Trophoblast cell (in vitro differentiated cells and primary cell): ENCODE measurements around the gene NOCT.
"Not testable (repeated sequence)": the region's sequence is repeated elsewhere in the genome, so short reads cannot be mapped to it uniquely, and the experiment has no call there.

Experiments
- DNase-seq, 2 donors: peaks; one replicate each; pipeline ENCODE4 v3.0.0-alpha.2; 2016
- H2AFZ ChIP-seq: 2 replicates; pipeline ENCODE4 v1.6.1; 2013; ENCODE audit warnings: low read length, moderate library complexity, mild to moderate bottlenecking; ENCODE audit not compliant: insufficient read depth, poor library complexity
- H2AK5ac ChIP-seq: 2 replicates; pipeline ENCODE4 v1.6.1; 2013; ENCODE audit warnings: mild to moderate bottlenecking, low read length
- H2BK120ac ChIP-seq: 2 replicates; pipeline ENCODE4 v1.6.1; 2013; ENCODE audit warnings: low read length, mild to moderate bottlenecking, moderate library complexity; ENCODE audit not compliant: insufficient read depth, poor library complexity
- H2BK12ac ChIP-seq: 2 replicates; pipeline ENCODE4 v1.6.1; 2013; ENCODE audit warnings: mild to moderate bottlenecking, low read length, moderate library complexity
- H2BK5ac ChIP-seq: 2 replicates; pipeline ENCODE4 v1.6.1; 2013; ENCODE audit warnings: low read length, low read depth, moderate library complexity, mild to moderate bottlenecking; ENCODE audit not compliant: poor library complexity
- H3K14ac ChIP-seq: 2 replicates; pipeline ENCODE4 v1.6.1; 2013; ENCODE audit warnings: mild to moderate bottlenecking, low read length
- H3K18ac ChIP-seq: 2 replicates; pipeline ENCODE4 v1.6.1; 2013; ENCODE audit warnings: mild to moderate bottlenecking, low read length
- H3K23ac ChIP-seq: 2 replicates; pipeline ENCODE4 v1.6.1; 2013; ENCODE audit warnings: low read length
- H3K27ac ChIP-seq: 2 replicates; pipeline ENCODE4 v1.5.1; 2013; ENCODE audit warnings: low read depth, mild to moderate bottlenecking, inconsistent platforms, low read length, moderate library complexity
- H3K27me3 ChIP-seq: 2 replicates; pipeline ENCODE4 v1.6.1; 2013; ENCODE audit warnings: inconsistent platforms, mild to moderate bottlenecking, low read length, moderate library complexity; ENCODE audit not compliant: insufficient read depth
- H3K36me3 ChIP-seq, 2 experiments: 1 replicate in 1 of 2; 2 replicates in 1 of 2; pipeline ENCODE4 v1.6.1; 2013; ENCODE audit warnings: low read length in 2 of 2, mild to moderate bottlenecking in 2 of 2, moderate library complexity in 1 of 2; ENCODE audit not compliant: insufficient read depth in 2 of 2, control insufficient read depth in 1 of 2
- H3K4ac ChIP-seq: 2 replicates; pipeline ENCODE4 v1.6.1; 2013; ENCODE audit warnings: low read depth, mild to moderate bottlenecking, low read length, moderate library complexity
- H3K4me1 ChIP-seq, 2 experiments: 1 replicate in 1 of 2; 2 replicates in 1 of 2; pipeline ENCODE4 v1.6.1; 2013; ENCODE audit warnings: low read length in 2 of 2, mild to moderate bottlenecking in 2 of 2, moderate library complexity in 1 of 2; ENCODE audit not compliant: insufficient read depth in 2 of 2, control insufficient read depth in 1 of 2
- H3K4me2 ChIP-seq: 2 replicates; pipeline ENCODE4 v1.6.1; 2013; ENCODE audit warnings: inconsistent platforms, mild to moderate bottlenecking, low read length, moderate library complexity
- H3K4me3 ChIP-seq: 2 replicates; pipeline ENCODE4 v1.5.1; 2013; ENCODE audit warnings: mild to moderate bottlenecking, low read depth, low read length, inconsistent platforms
- H3K79me1 ChIP-seq: one replicate; pipeline ENCODE4 v1.6.1; 2013; ENCODE audit warnings: low read length
- H3K79me2 ChIP-seq: 2 replicates; pipeline ENCODE4 v1.6.1; 2013; ENCODE audit warnings: low read length, mild to moderate bottlenecking; ENCODE audit not compliant: control insufficient read depth, insufficient read depth, poor library complexity
- H3K9ac ChIP-seq: 2 replicates; pipeline ENCODE4 v1.6.1; 2013; ENCODE audit warnings: mild to moderate bottlenecking, low read length
- H3K9me3 ChIP-seq: 2 replicates; pipeline ENCODE4 v1.6.1; 2013; ENCODE audit warnings: low read depth, mild to moderate bottlenecking, control low read depth, inconsistent platforms, low read length; ENCODE audit not compliant: insufficient read depth
- H4K12ac ChIP-seq: 2 replicates; pipeline ENCODE4 v1.6.1; 2013; ENCODE audit warnings: low read depth, mild to moderate bottlenecking, low read length, moderate library complexity
- H4K8ac ChIP-seq: 2 replicates; pipeline ENCODE4 v1.6.1; 2013; ENCODE audit warnings: low read depth, mild to moderate bottlenecking, low read length, moderate library complexity
- H4K91ac ChIP-seq: one replicate; pipeline ENCODE4 v1.6.1; 2013; ENCODE audit warnings: low read depth, mild to moderate bottlenecking, low read length, moderate library complexity
- WGBS: extraction: QIAGEN DNeasy Blood & Tissue Kit; methylation state at CpG from one replicate; pipeline ENCODE4 v1.1.7; 2013; ENCODE audit warnings: missing lambda C conversion rate; ENCODE audit not compliant: insufficient read length, insufficient coverage; ENCODE audit errors: extremely low coverage; 5-methylcytosine and 5-hydroxymethylcytosine counted together

NOCT gene

DNA sequence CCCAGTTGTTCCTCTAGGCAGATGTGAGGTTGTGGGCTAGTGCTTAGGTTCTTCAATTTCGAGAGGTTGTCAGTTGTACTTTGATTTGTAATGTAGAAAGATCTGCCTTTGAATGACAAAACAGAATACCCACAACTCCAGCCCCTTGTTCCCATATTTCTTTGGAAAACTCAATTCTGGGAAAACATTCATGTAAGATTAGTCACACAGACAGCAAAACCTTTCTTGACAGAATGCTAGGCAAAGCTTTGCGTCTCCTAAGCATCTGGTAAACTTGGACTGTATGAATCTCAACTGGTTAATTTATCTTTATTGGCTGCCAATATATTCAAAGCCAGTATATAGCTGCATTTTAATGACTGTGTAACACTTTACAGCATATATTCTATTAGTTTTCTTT lies 34.9 kb downstream of the NOCT start:
- no peak overlapping the region for H2AFZ ChIP-seq
- no peak overlapping the region for H2AK5ac ChIP-seq
- H3K79me1 ChIP-seq = no peaks in the 10 kb centered on the region
- no peak overlapping the region for H2BK5ac ChIP-seq
- no peaks in the 10 kb centered on the region for H3K4me1 ChIP-seq
- H3K79me2 ChIP-seq = no peaks in the 10 kb centered on the region
- no peak overlapping the region for H3K23ac ChIP-seq
- no peak overlapping the region for H3K4me2 ChIP-seq
- H3K27me3 ChIP-seq = no peaks in the 10 kb centered on the region
- H2BK120ac ChIP-seq = no peak overlapping the region
- H3K27ac ChIP-seq = no peak overlapping the region
- no peak overlapping the region for H3K9ac ChIP-seq
- H4K12ac ChIP-seq = no peak overlapping the region
- H4K8ac ChIP-seq = no peak overlapping the region
- H3K4ac ChIP-seq = no peak overlapping the region
- H3K9me3 ChIP-seq = no peaks in the 10 kb centered on the region
- peak in 1 of 2 donors; percentile 28 for DNase-seq
- peaks cover 4 to 7% of the 10 kb centered on the region in 2 experiments for H3K36me3 ChIP-seq
- H4K91ac ChIP-seq = no peak overlapping the region
- H3K4me3 ChIP-seq = no peak overlapping the region
- no CpG with 5 or more reads among the region's 2 CpGs for WGBS
- H2BK12ac ChIP-seq = no peak overlapping the region
- no peak overlapping the region for H3K14ac ChIP-seq
- no peak overlapping the region for H3K18ac ChIP-seq

DNA sequence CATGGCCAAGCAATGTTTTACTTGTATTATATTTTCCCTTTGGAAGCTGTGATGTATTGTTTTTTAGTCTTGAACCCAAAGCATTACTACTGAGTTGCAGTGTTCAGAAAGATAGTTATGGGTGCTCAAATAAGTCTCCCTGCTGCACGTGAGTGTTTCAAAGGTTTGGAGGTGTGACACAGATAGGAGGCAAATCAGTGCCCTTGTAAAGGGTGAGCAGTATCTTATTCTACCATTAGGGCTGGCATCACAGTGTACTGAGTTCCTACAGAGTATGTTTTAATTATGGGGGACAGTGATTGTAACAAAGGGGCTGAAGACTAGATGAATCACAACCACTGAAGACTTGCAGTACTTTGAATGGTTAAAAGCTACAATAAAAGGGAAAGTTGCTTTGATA lies 38.3 kb downstream of the NOCT start:
- Histone ChIP-seq H2BK12ac (no peak overlapping the region), H3K79me1 (no peaks in the 10 kb centered on the region), H3K9me3 (no peaks in the 10 kb centered on the region), H2BK5ac (no peak overlapping the region), H2BK120ac (no peak overlapping the region), H2AK5ac (no peak overlapping the region), H3K4me3 (no peak overlapping the region), H4K12ac (no peak overlapping the region), H4K91ac (no peak overlapping the region), H3K9ac (no peak overlapping the region), H3K79me2 (no peaks in the 10 kb centered on the region), H4K8ac (no peak overlapping the region), H2AFZ (no peak overlapping the region), H3K4me1 (no peaks in the 10 kb centered on the region), H3K18ac (no peak overlapping the region), H3K23ac (no peak overlapping the region), H3K27ac (no peak overlapping the region), H3K4me2 (no peak overlapping the region), H3K14ac (no peak overlapping the region), H3K36me3 (peaks cover 0 to 5% of the 10 kb centered on the region in 2 experiments), H3K27me3 (no peaks in the 10 kb centered on the region), H3K4ac (no peak overlapping the region)
- no peak for DNase-seq
- no CpG with 5 or more reads among the region's 1 CpG for WGBS

DNA sequence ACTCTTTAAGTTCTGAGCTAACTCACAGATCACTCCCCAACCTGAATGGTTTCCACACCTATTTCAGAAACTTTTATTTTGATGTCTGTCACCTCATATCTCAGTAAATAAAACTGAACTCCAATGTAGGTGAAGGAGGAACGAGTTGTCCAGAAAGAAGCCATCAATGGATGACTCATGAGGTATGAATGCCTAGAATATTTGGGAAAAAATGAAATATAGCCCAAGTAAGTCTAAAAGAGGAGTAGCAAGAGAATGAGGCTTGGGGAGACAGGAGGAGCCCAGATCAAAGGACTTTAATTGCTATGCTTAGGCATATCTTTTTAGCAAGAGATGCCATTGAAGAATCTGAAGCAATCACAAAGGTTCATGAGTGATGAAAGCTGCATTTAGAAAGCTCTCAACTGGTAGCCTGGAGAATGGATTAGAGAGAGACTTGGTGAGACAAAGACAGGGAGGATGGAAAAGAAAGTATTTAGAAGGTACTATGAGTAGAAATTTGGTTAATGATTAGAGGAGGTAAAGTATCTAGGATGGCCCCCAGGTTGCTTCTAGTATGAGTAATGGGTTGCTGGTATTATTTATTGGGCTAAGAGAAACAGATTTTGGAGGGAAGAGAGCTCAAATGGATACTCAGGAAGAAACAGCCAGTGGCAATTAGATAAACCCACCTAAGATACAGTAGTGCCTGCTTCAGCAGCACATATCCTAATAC lies 39.4 kb downstream of the NOCT start:
- Histone ChIP-seq H3K4me2 (no peak overlapping the region), H3K18ac (no peak overlapping the region), H4K12ac (no peak overlapping the region), H3K36me3 (peaks cover 0 to 12% of the 10 kb centered on the region in 2 experiments), H3K4me1 (no peaks in the 10 kb centered on the region), H3K27ac (no peak overlapping the region), H2BK5ac (no peak overlapping the region), H3K23ac (no peak overlapping the region), H2AK5ac (no peak overlapping the region), H4K91ac (no peak overlapping the region), H3K4ac (no peak overlapping the region), H4K8ac (no peak overlapping the region), H3K9me3 (no peaks in the 10 kb centered on the region), H3K4me3 (no peak overlapping the region), H3K14ac (no peak overlapping the region), H3K9ac (no peak overlapping the region), H3K79me1 (no peaks in the 10 kb centered on the region), H2AFZ (no peak overlapping the region), H3K27me3 (no peaks in the 10 kb centered on the region), H2BK12ac (no peak overlapping the region), H2BK120ac (no peak overlapping the region), H3K79me2 (no peaks in the 10 kb centered on the region)
- DNase-seq = peak in 1 of 2 donors; percentile 36
- no CpG with 5 or more reads among the region's 1 CpG for WGBS

- H4K91ac ChIP-seq = not testable (repeated sequence)
Measured at GRCh38 chr4:139059026-139059425, 43.4 kb downstream of the NOCT start.

More at GRCh38 chr4:139059026-139059425, 43.4 kb downstream of the NOCT start:
- H3K18ac ChIP-seq, H3K9ac ChIP-seq, H3K23ac ChIP-seq, H3K27me3 ChIP-seq, H4K8ac ChIP-seq, H3K9me3 ChIP-seq, H4K12ac ChIP-seq, H2AFZ ChIP-seq, H2AK5ac ChIP-seq, H3K4me2 ChIP-seq, H3K14ac ChIP-seq, H2BK5ac ChIP-seq, H3K79me1 ChIP-seq, H2BK12ac ChIP-seq, H3K4ac ChIP-seq, H3K79me2 ChIP-seq, DNase-seq, H3K4me1 ChIP-seq, H2BK120ac ChIP-seq, H3K27ac ChIP-seq, H3K4me3 ChIP-seq: not testable (repeated sequence)
- no CpG with 5 or more reads among the region's 4 CpGs for WGBS
- H3K36me3 ChIP-seq = peaks cover 14 to 18% of the 10 kb centered on the region in 2 experiments
